Upper lobe of right lung (tissue), 1 donor: ENCODE data around the gene ANTXR2. TPM values are rescaled to one million over a fixed set of nuclear protein-coding genes. Genes with fewer than 3 reads are reported as not detected.
A peak's percentile ranks its signal among the peaks of the same experiment; 100 is the strongest.

Source experiments
- ATAC-seq: fragments of 200-7000 bp; cut with Tn5 transposase; one replicate; pipeline ENCODE4 v1.9.1; 2020; ENCODE audit warnings: mild to moderate bottlenecking, moderate library complexity
- DNase-seq: peaks from one replicate; pipeline ENCODE4 v3.0.0-alpha.2; 2020
- H3K27ac ChIP-seq: fragments of 200-600 bp; one replicate; pipeline ENCODE4 v1.8.0; 2022
- H3K27me3 ChIP-seq: fragments of 200-600 bp; one replicate; pipeline ENCODE4 v1.8.0; 2022; ENCODE audit warnings: mild to moderate bottlenecking
- H3K36me3 ChIP-seq: fragments of 200-600 bp; one replicate; pipeline ENCODE4 v1.8.0; 2022
- H3K4me1 ChIP-seq: fragments of 200-600 bp; one replicate; pipeline ENCODE4 v1.8.0; 2022
- H3K4me3 ChIP-seq: fragments of 200-600 bp; one replicate; pipeline ENCODE4 v1.8.0; 2022; ENCODE audit warnings: mild to moderate bottlenecking
- H3K9me3 ChIP-seq: fragments of 200-600 bp; one replicate; pipeline ENCODE4 v1.8.0; 2022
- CTCF ChIP-seq: fragments of 200-600 bp; IDR thresholded peaks from one replicate; pipeline ENCODE4 v1.8.0; 2022; ENCODE audit warnings: antibody characterized with exemption
- intact Hi-C: fragments of 100-400 bp; cut with DNase I; formaldehyde crosslinking; loops from one replicate; pipeline ENCODE4 v1.11.0; 2022
- total RNA-seq: library from RNA; stranded (reverse); fragmentation: NEBNext Ultra II Directional; extraction: Animal tissue kit (Norgen Biotek cat#: 25700); gene quantifications from one replicate; pipeline ENCODE4 v1.2.1, GENCODE V29; 2021
- donor health status: DM: no; HTN: yes; CAD: no; lungs with severe emphysema.

ANTXR2 gene
- total RNA-seq, 1 donor from 2014 or later: 67.4 TPM

- DNase-seq (no peak), ATAC-seq (no peak)
- no peak overlapping the region for H3K4me3 ChIP-seq
- H3K4me1 ChIP-seq: no peaks in the 10 kb centered on the region
- H3K27me3 ChIP-seq: no peaks in the 10 kb centered on the region
- no peaks in the 10 kb centered on the region for H3K9me3 ChIP-seq
- no peak for TF ChIP-seq CTCF
- H3K27ac ChIP-seq: no peak overlapping the region
- peaks cover 13% of the 10 kb centered on the region for H3K36me3 ChIP-seq
- intact Hi-C loops: no loop called here
These were observed 10.5 kb downstream of the ANTXR2 start for GRCh38 chr4:80062527-80062926.

GRCh38 chr4:80060804-80061203, 12.2 kb downstream of the ANTXR2 start:
- ATAC-seq: no peak
- intact Hi-C loops: no loop called here
- no peaks in the 10 kb centered on the region for H3K4me1 ChIP-seq
- no peaks in the 10 kb centered on the region for H3K27me3 ChIP-seq
- H3K27ac ChIP-seq: no peak overlapping the region
- H3K36me3 ChIP-seq: peaks cover 6% of the 10 kb centered on the region
- no peak for DNase-seq
- H3K4me3 ChIP-seq: no peak overlapping the region
- no peaks in the 10 kb centered on the region for H3K9me3 ChIP-seq
- TF ChIP-seq CTCF: no peak

- DNase-seq: no peak
- Histone ChIP-seq H3K27me3 (no peaks in the 10 kb centered on the region), H3K27ac (peak overlapping the region; percentile 40), H3K4me1 (no peaks in the 10 kb centered on the region), H3K36me3 (peaks cover 22% of the 10 kb centered on the region), H3K9me3 (no peaks in the 10 kb centered on the region), H3K4me3 (no peak overlapping the region)
- intact Hi-C loops: no loop called here
- peak; percentile 83 for ATAC-seq
- TF ChIP-seq CTCF: no peak
These were observed 14.3 kb downstream of the ANTXR2 start for GRCh38 chr4:80058740-80059139.

- no peak overlapping the region for H3K27ac ChIP-seq
- no peaks in the 10 kb centered on the region for H3K27me3 ChIP-seq
- H3K9me3 ChIP-seq: no peaks in the 10 kb centered on the region
- intact Hi-C loops: no loop called here
- no peak overlapping the region for H3K4me3 ChIP-seq
- TF ChIP-seq CTCF: no peak
- H3K4me1 ChIP-seq: no peaks in the 10 kb centered on the region
- peaks cover 26% of the 10 kb centered on the region for H3K36me3 ChIP-seq
- no peak for DNase-seq
- ATAC-seq: no peak
These were observed 18.7 kb downstream of the ANTXR2 start for GRCh38 chr4:80054375-80054774.

- intact Hi-C loops: no loop called here
- ATAC-seq (no peak), DNase-seq (no peak)
- Histone ChIP-seq H3K27me3 (no peaks in the 10 kb centered on the region), H3K9me3 (no peaks in the 10 kb centered on the region), H3K4me1 (no peaks in the 10 kb centered on the region), H3K4me3 (no peak overlapping the region), H3K36me3 (peaks cover 28% of the 10 kb centered on the region), H3K27ac (no peak overlapping the region)
- TF ChIP-seq CTCF: no peak
These were observed 19.7 kb downstream of the ANTXR2 start for GRCh38 chr4:80053140-80053910.
